Thyroid gland (tissue), 4 donors: Measurements from ENCODE around the gene SLC35F3. TPM values are rescaled to one million over a fixed set of nuclear protein-coding genes. Genes with fewer than 3 reads are reported as not detected.

ENCODE experiments used
- DNase-seq, 2 donors: peaks; one replicate each; pipeline ENCODE4 v3.0.0-alpha.2; 2019
- H3K27ac ChIP-seq, 3 donors: fragments of 200-600 bp; sonication (generic); 1 replicate in 2 of 3; 2 replicates in 1 of 3; pipeline ENCODE4 v1.5.1; 2016 to 2019; ENCODE audit warnings: mild to moderate bottlenecking in 1 of 3, moderate library complexity in 1 of 3
- H3K27me3 ChIP-seq: fragments of 200-600 bp; sonication (generic); one replicate; pipeline ENCODE4 v1.5.1; 2019
- H3K36me3 ChIP-seq, 2 donors: fragments of 200-600 bp; sonication (generic); one replicate each; pipeline ENCODE4 v1.5.1; 2016 to 2019
- H3K4me1 ChIP-seq, 2 donors: fragments of 200-600 bp; sonication (generic); one replicate each; pipeline ENCODE4 v1.5.1; 2017 to 2019
- H3K4me3 ChIP-seq, 3 donors: fragments of 200-600 bp; sonication (generic); replicated peaks in 1 of 3; 1 replicate in 2 of 3; 2 replicates in 1 of 3; pipeline ENCODE4 v1.5.1; 2016; ENCODE audit warnings: mild to moderate bottlenecking in 1 of 3
- H3K9me3 ChIP-seq: fragments of 200-600 bp; sonication (generic); one replicate; pipeline ENCODE4 v1.5.1; 2017
- POLR2A ChIP-seq, 2 donors: fragments of 450-650 bp; IDR thresholded peaks; one replicate each; pipeline ENCODE4 v1.6.1; 2017; ENCODE audit warnings: antibody characterized with exemption in 2 of 2, mild to moderate bottlenecking in 2 of 2, moderate library complexity in 1 of 2
- WGBS, 2 donors: methylation state at CpG; one replicate each; pipeline ENCODE4 v1.1.5; 2017; 5-methylcytosine and 5-hydroxymethylcytosine counted together
- intact Hi-C: fragments of 100-400 bp; cut with DNase I; formaldehyde crosslinking; loops from one replicate; pipeline ENCODE4 v1.15.1; 2023
- total RNA-seq, 4 donors: library from RNA; depleted of rRNA; stranded (reverse); fragments of >200 nt; gene quantifications; one replicate each; pipeline ENCODE4 v1.2.3, GENCODE V29; 2016
- TF ChIP-seq, protein P1 (sequence below), 6 experiments: fragments of 200-600 bp in 3 of 6; fragments of 450-650 bp in 3 of 6; sonication (generic) in 3 of 6; IDR thresholded peaks; one replicate each; pipeline ENCODE4 v1.5.1; 2016 to 2019; ENCODE audit warnings: antibody characterized with exemption in 6 of 6, mild to moderate bottlenecking in 2 of 6, inconsistent platforms in 1 of 6, moderate library complexity in 1 of 6

Gene SLC35F3
- total RNA-seq, 4 donors from 2014 or later = 0.89 to 1.9 (median 1.5) TPM; not detected in 1

DNA sequence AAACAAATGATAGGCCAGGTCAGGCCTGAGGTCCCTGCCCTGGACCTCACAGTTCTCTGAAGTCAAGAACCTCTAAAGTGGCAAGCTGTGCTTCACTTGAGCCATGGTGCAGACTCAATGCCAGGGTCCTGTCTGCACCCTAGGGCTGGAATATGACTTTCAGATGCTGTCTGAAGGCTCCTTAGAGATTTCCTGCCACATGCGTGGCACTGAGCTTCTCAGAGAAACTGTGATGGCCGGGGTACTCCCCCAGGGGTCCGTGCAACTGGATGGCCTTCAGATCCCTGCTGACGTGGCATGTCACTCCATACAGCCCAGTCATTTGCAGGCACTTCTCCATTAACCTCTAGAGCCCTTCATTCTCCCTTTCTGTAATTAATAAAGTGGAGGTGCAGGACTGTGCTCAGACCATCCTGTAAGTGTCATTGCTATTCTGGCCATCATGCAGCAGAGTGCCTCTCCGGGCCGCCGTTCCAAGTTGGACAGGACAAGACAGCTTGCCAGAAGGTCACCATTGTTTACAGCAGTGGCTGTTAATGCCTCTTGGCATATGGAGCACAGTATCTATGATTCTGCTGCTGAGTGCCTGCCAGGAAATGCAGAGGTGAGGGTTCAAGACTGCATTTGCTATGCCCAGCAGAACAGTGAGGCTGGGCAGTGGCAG is 263.7 kb downstream of the SLC35F3 start:
- DNase-seq = no peak
- Histone ChIP-seq H3K4me1 (no peaks in the 10 kb centered on the region), H3K27ac (no peak overlapping the region), H3K36me3 (no peaks in the 10 kb centered on the region), H3K27me3 (no peaks in the 10 kb centered on the region), H3K9me3 (no peaks in the 10 kb centered on the region), H3K4me3 (no peak overlapping the region)
- intact Hi-C loops = no loop called here
- no peak for TF ChIP-seq POLR2A (IDR thresholded peaks at IDR 0.05)
- TF ChIP-seq, protein P1, sequence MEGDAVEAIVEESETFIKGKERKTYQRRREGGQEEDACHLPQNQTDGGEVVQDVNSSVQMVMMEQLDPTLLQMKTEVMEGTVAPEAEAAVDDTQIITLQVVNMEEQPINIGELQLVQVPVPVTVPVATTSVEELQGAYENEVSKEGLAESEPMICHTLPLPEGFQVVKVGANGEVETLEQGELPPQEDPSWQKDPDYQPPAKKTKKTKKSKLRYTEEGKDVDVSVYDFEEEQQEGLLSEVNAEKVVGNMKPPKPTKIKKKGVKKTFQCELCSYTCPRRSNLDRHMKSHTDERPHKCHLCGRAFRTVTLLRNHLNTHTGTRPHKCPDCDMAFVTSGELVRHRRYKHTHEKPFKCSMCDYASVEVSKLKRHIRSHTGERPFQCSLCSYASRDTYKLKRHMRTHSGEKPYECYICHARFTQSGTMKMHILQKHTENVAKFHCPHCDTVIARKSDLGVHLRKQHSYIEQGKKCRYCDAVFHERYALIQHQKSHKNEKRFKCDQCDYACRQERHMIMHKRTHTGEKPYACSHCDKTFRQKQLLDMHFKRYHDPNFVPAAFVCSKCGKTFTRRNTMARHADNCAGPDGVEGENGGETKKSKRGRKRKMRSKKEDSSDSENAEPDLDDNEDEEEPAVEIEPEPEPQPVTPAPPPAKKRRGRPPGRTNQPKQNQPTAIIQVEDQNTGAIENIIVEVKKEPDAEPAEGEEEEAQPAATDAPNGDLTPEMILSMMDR (IDR thresholded peaks at IDR 0.05) = no peak
- WGBS, 2 donors = 87 to 89% methylated on average over 7 of the region's 7 CpGs

DNA sequence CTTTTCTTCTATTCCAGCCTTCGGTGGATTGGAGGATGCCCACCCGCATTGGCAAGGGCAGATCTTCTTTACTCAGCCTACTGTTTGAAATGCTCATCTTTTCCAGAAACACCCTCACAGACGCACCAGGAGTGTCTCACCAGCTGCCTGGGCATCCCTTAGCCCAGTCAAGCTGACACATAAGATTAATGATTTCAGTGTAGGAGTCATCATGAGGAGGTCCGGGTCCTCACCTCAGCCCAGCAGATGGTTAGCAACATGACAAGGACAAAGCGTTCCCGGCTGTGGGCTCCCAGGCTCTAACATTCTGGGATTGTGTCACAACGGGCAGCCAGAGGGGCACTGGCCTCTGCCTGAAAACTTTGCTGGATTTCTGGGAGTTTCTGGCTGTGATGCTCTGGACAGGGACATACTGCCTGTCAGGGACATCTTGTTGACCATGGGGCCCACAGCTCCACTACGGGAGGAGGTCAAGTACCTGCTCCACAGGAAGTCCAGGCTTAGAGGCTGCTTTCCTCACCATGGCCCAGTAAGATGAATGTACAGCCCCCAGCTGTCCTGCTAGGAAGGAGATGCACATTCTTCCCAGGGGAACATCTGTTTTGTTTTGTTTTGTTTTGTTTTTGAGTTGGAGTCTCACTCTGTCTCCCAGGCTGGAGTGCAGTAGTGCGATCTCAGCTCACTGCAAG is 264.8 kb downstream of the SLC35F3 start:
- no peaks in the 10 kb centered on the region for H3K4me1 ChIP-seq
- intact Hi-C loops = no loop called here
- 88 to 91% methylated on average over 5 to 9 of the region's 9 CpGs for WGBS, 2 donors
- TF ChIP-seq POLR2A (IDR thresholded peaks at IDR 0.05) = no peak
- TF ChIP-seq, protein P1 (IDR thresholded peaks at IDR 0.05) = no peak
- H3K27me3 ChIP-seq = no peaks in the 10 kb centered on the region
- no peaks in the 10 kb centered on the region for H3K36me3 ChIP-seq
- no peak overlapping the region for H3K27ac ChIP-seq
- DNase-seq = no peak
- no peaks in the 10 kb centered on the region for H3K9me3 ChIP-seq
- no peak overlapping the region for H3K4me3 ChIP-seq

DNA sequence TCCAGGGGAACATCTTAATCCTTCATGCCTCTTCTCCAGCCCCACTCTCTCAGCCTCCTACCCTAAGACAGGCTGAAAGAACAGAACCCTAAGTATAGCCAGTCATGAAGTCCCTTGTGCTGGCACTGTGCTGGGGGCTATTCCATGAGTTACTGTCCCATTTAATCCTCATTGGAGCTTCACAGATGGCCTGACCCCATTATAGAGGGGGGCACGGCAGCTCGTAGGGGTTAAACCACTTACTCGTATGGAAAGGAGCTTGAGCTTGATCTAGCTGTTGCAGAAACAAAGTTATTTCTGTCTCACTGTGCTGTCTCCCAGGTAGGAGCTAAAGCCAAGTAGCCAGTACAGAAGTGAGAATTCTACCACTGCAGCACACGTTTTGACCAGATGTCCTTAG is 265.6 kb downstream of the SLC35F3 start:
- no peak for TF ChIP-seq POLR2A (IDR thresholded peaks at IDR 0.05)
- TF ChIP-seq, protein P1 (IDR thresholded peaks at IDR 0.05) = no peak
- Histone ChIP-seq H3K4me1 (no peaks in the 10 kb centered on the region), H3K36me3 (no peaks in the 10 kb centered on the region), H3K9me3 (no peaks in the 10 kb centered on the region), H3K27ac (no peak overlapping the region), H3K27me3 (no peaks in the 10 kb centered on the region), H3K4me3 (no peak overlapping the region)
- intact Hi-C loops = no loop called here
- 76 to 80% methylated on average over 2 to 4 of the region's 4 CpGs for WGBS, 2 donors
- no peak for DNase-seq

DNA sequence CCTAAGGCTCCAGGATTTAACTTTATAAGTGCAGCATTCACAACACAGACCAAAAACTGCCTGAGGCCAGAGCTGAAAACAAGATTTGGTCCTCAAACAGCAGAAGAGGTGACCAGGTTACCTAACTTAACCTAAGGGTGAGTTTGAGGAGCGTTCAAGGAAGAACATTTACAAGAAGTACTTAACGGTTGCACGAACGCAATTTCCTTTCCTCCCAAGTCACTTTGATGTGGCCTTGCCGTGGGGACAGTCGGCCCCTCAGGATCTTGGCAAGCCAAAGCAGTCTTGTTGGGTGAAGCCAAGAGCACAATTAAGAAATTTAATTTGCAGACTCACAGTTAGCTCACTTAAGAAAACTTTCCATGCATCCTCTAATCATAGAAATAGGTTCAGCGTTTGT is 266.1 kb downstream of the SLC35F3 start:
- H3K4me1 ChIP-seq = no peaks in the 10 kb centered on the region
- no peak for DNase-seq
- H3K4me3 ChIP-seq = no peak overlapping the region
- WGBS, 2 donors = 45 to 60% methylated on average over 7 of the region's 7 CpGs
- H3K9me3 ChIP-seq = no peaks in the 10 kb centered on the region
- H3K36me3 ChIP-seq = no peaks in the 10 kb centered on the region
- TF ChIP-seq, protein P1 (IDR thresholded peaks at IDR 0.05) = no peak
- no peak for TF ChIP-seq POLR2A (IDR thresholded peaks at IDR 0.05)
- intact Hi-C loops = no loop called here
- no peaks in the 10 kb centered on the region for H3K27me3 ChIP-seq
- H3K27ac ChIP-seq = no peak overlapping the region

DNA sequence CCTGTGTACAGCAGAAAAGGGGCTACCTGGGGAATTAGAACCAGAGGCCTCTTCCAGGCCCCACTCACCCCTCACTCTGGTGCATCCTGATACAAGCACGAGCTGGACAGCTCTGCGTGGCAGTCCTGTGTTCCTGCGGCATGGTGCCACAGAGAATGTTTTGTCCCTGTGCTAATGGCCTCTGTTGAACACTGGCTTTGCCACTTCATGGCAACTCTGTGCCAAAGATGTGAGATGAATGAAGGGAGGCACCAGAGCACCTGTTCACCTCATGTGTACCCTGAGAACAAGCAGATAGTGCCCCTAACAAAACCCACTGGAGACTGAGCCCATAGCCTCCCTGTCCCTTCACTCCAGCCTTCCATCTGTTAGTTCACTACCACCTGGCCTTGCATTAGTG is 269.5 kb downstream of the SLC35F3 start:
- Histone ChIP-seq H3K4me1 (peaks cover 0 to 3% of the 10 kb centered on the region in 2 donors), H3K4me3 (no peak overlapping the region), H3K27me3 (no peaks in the 10 kb centered on the region), H3K36me3 (no peaks in the 10 kb centered on the region), H3K27ac (no peak overlapping the region), H3K9me3 (no peaks in the 10 kb centered on the region)
- 90 to 96% methylated on average over 2 to 3 of the region's 3 CpGs for WGBS, 2 donors
- no peak for TF ChIP-seq POLR2A (IDR thresholded peaks at IDR 0.05)
- TF ChIP-seq, protein P1 (IDR thresholded peaks at IDR 0.05) = no peak
- intact Hi-C loops = no loop called here
- DNase-seq = no peak
